Esophagus (tissue), 2 donors: ENCODE results near the gene PRCD. TPM values are rescaled to one million over a fixed set of nuclear protein-coding genes. Genes with fewer than 3 reads are reported as not detected.
A peak's percentile ranks its signal among the peaks of the same experiment; 100 is the strongest.

Experiments
- H3K27ac ChIP-seq, 2 donors: one replicate each; pipeline ENCODE4 v1.5.1; 2013; ENCODE audit warnings: low read depth in 2 of 2, mild to moderate bottlenecking in 2 of 2, inconsistent platforms in 1 of 2, low read length in 1 of 2, moderate library complexity in 1 of 2
- H3K27me3 ChIP-seq, 2 donors: one replicate each; pipeline ENCODE4 v1.6.1; 2013; ENCODE audit warnings: low read length in 2 of 2, control low read depth in 1 of 2, mild to moderate bottlenecking in 1 of 2; ENCODE audit not compliant: insufficient read depth in 2 of 2, control insufficient read depth in 1 of 2
- H3K36me3 ChIP-seq, 2 donors: one replicate each; pipeline ENCODE4 v1.6.1; 2013; ENCODE audit warnings: low read length in 1 of 2; ENCODE audit not compliant: control insufficient read depth in 2 of 2, insufficient read depth in 2 of 2
- H3K4me1 ChIP-seq, 2 donors: one replicate each; pipeline ENCODE4 v1.6.1; 2013; ENCODE audit warnings: low read length in 1 of 2; ENCODE audit not compliant: control insufficient read depth in 2 of 2, insufficient read depth in 2 of 2
- H3K4me3 ChIP-seq, 2 donors: one replicate each; pipeline ENCODE4 v1.5.1; 2013; ENCODE audit warnings: low read length in 2 of 2, mild to moderate bottlenecking in 2 of 2, low read depth in 1 of 2, moderate library complexity in 1 of 2
- H3K9me3 ChIP-seq, 2 donors: one replicate each; pipeline ENCODE4 v1.6.1; 2013; ENCODE audit warnings: mild to moderate bottlenecking in 2 of 2, low read depth in 1 of 2, low read length in 1 of 2, moderate library complexity in 1 of 2; ENCODE audit not compliant: control insufficient read depth in 2 of 2, insufficient read depth in 1 of 2
- WGBS, 2 donors: extraction: QIAGEN DNeasy Blood & Tissue Kit; methylation state at CpG; one replicate each; pipeline ENCODE4 v1.1.7; 2013; 5-methylcytosine and 5-hydroxymethylcytosine counted together
- polyA plus RNA-seq, 2 donors: library from polyadenylated mRNA; stranded (reverse); fragments of 200-250 nt; gene quantifications; one replicate each; pipeline ENCODE4 v1.2.3, GENCODE V29; 2013
- donor health status: healthy with polysubstance abuse.
- donor health status: Bipolar disorder and iron deficiency.

Gene PRCD
- 1 to 10 TPM; 1.2 to 3.0 TPM for polyA plus RNA-seq

GRCh38 chr17:76539631-76540271, at the start of gene PRCD:
Gene PRCD, plus strand, starts transcription at chr17:76540044. Its CDS starts 98 bp downstream, at chr17:76540142.
- no peaks in the 10 kb centered on the region for H3K27me3 ChIP-seq
- peaks cover 4 to 15% of the 10 kb centered on the region in 2 donors for H3K4me1 ChIP-seq
- H3K36me3 ChIP-seq, result peaks cover 0 to 2% of the 10 kb centered on the region in 2 donors
- H3K27ac ChIP-seq, result peak within 1 kb of the TSS; percentile 29 to 50
- H3K9me3 ChIP-seq, result no peaks in the 10 kb centered on the region
- 75 to 81% methylated on average over 21 to 22 of the region's 22 CpGs for WGBS, 2 donors
- H3K4me3 ChIP-seq, result peak within 1 kb of the TSS in 1 of 2 donors; percentile 18

GRCh38 chr17:76490112-76490710, 49.6 kb upstream of the PRCD start:
- Histone ChIP-seq H3K27me3 (no peaks in the 10 kb centered on the region), H3K27ac (peak overlapping the region; percentile 46 to 97), H3K4me1 (peaks cover 14 to 26% of the 10 kb centered on the region in 2 donors), H3K9me3 (no peaks in the 10 kb centered on the region), H3K4me3 (no peak overlapping the region), H3K36me3 (no peaks in the 10 kb centered on the region)
- 70 to 71% methylated on average over 10 of the region's 10 CpGs for WGBS, 2 donors

GRCh38 chr17:76491271-76492122, 48.3 kb upstream of the PRCD start:
- H3K27ac ChIP-seq, result peak overlapping the region; percentile 85 to 97
- 74 to 88% methylated on average over 17 of the region's 17 CpGs for WGBS, 2 donors
- no peak overlapping the region for H3K4me3 ChIP-seq
- H3K9me3 ChIP-seq, result no peaks in the 10 kb centered on the region
- H3K27me3 ChIP-seq, result no peaks in the 10 kb centered on the region
- peaks cover 0 to 3% of the 10 kb centered on the region in 2 donors for H3K36me3 ChIP-seq
- peaks cover 14 to 26% of the 10 kb centered on the region in 2 donors for H3K4me1 ChIP-seq

GRCh38 chr17:76492123-76492988, 47.5 kb upstream of the PRCD start:
- WGBS, 2 donors, result 44 to 64% methylated on average over 11 of the region's 11 CpGs
- H3K9me3 ChIP-seq, result no peaks in the 10 kb centered on the region
- no peak overlapping the region for H3K4me3 ChIP-seq
- no peaks in the 10 kb centered on the region for H3K27me3 ChIP-seq
- H3K36me3 ChIP-seq, result peaks cover 0 to 4% of the 10 kb centered on the region in 2 donors
- H3K4me1 ChIP-seq, result peaks cover 14 to 28% of the 10 kb centered on the region in 2 donors
- H3K27ac ChIP-seq, result peak overlapping the region; percentile 85 to 97

- Histone ChIP-seq H3K36me3 (peaks cover 0 to 7% of the 10 kb centered on the region in 2 donors), H3K4me1 (peaks cover 17 to 35% of the 10 kb centered on the region in 2 donors), H3K4me3 (peak overlapping the region in 1 of 2 donors; percentile 2), H3K9me3 (no peaks in the 10 kb centered on the region), H3K27ac (peak overlapping the region; percentile 85 to 97), H3K27me3 (no peaks in the 10 kb centered on the region)
- 23 to 26% methylated on average over 15 of the region's 15 CpGs for WGBS, 2 donors
These were observed 46.8 kb upstream of the PRCD start for GRCh38 chr17:76492989-76493501.

- WGBS, 2 donors, result 55 to 58% methylated on average over 19 to 21 of the region's 21 CpGs
- peaks cover 0 to 7% of the 10 kb centered on the region in 2 donors for H3K36me3 ChIP-seq
- H3K4me3 ChIP-seq, result no peak overlapping the region
- peak overlapping the region; percentile 85 to 97 for H3K27ac ChIP-seq
- no peaks in the 10 kb centered on the region for H3K27me3 ChIP-seq
- no peaks in the 10 kb centered on the region for H3K9me3 ChIP-seq
- H3K4me1 ChIP-seq, result peaks cover 21 to 40% of the 10 kb centered on the region in 2 donors
These were observed 46.2 kb upstream of the PRCD start for GRCh38 chr17:76493505-76494167.

- Histone ChIP-seq H3K4me1 (peaks cover 18 to 48% of the 10 kb centered on the region in 2 donors), H3K27me3 (no peaks in the 10 kb centered on the region), H3K36me3 (peaks cover 0 to 7% of the 10 kb centered on the region in 2 donors), H3K9me3 (no peaks in the 10 kb centered on the region), H3K27ac (no peak overlapping the region), H3K4me3 (no peak overlapping the region)
- WGBS, 2 donors, result 76 to 82% methylated on average over 16 of the region's 16 CpGs
These were observed 44.0 kb upstream of the PRCD start for GRCh38 chr17:76495663-76496400.

- 86 to 88% methylated on average over 6 of the region's 6 CpGs for WGBS, 2 donors
- peaks cover 12 to 42% of the 10 kb centered on the region in 2 donors for H3K4me1 ChIP-seq
- H3K4me3 ChIP-seq, result no peak overlapping the region
These were observed 43.4 kb upstream of the PRCD start for GRCh38 chr17:76496464-76496863.

More at GRCh38 chr17:76496464-76496863, 43.4 kb upstream of the PRCD start:
- H3K27me3 ChIP-seq, result no peaks in the 10 kb centered on the region
- no peaks in the 10 kb centered on the region for H3K9me3 ChIP-seq
- no peak overlapping the region for H3K27ac ChIP-seq
- peaks cover 0 to 7% of the 10 kb centered on the region in 2 donors for H3K36me3 ChIP-seq
